HepG2 (cell line): ENCODE results near the gene ARMC5. TPM values are rescaled to one million over a fixed set of nuclear protein-coding genes. Genes with fewer than 3 reads are reported as not detected.
A peak's percentile ranks its signal among the peaks of the same experiment; 100 is the strongest.

Experiments used
- ATF7-NPFF ChIP-seq: sonication (generic); formaldehyde crosslinking; IDR thresholded peaks from 2 replicates; pipeline ENCODE4 v1.8.1; 2023; ENCODE audit warnings: mild to moderate bottlenecking, low read depth, missing genetic modification reagents, moderate library complexity
- ESRRA ChIP-seq: sonication (generic); formaldehyde crosslinking; IDR thresholded peaks from 2 replicates; pipeline ENCODE4 v1.5.1; 2020; ENCODE audit warnings: mild to moderate bottlenecking, low read depth, missing genetic modification reagents
- GMEB2 ChIP-seq: IDR thresholded peaks from 2 replicates; pipeline ENCODE4 v1.6.1; 2016; ENCODE audit warnings: missing biosample characterization, missing genetic modification reagents, low read depth
- GZF1 ChIP-seq: sonication (generic); formaldehyde crosslinking; IDR thresholded peaks from 2 replicates; pipeline ENCODE4 v1.5.1; 2020; ENCODE audit warnings: mild to moderate bottlenecking, missing genetic modification reagents
- HMG20B ChIP-seq: conservative IDR thresholded peaks from 2 replicates; pipeline ENCODE4 v1.6.1; 2016; ENCODE audit warnings: missing genetic modification reagents, missing compliant biosample characterization
- HNRNPUL1 ChIP-seq: fragments of 200-400 bp; formaldehyde crosslinking; IDR thresholded peaks from 2 replicates; pipeline ENCODE4 v1.6.1; 2017; ENCODE audit warnings: low read depth, mild to moderate bottlenecking, low read length, moderate library complexity
- KDM5A ChIP-seq: fragments of 200-600 bp; sonication (generic); IDR thresholded peaks from 2 replicates; pipeline ENCODE4 v1.7.0; 2018; ENCODE audit warnings: antibody characterized with exemption, mild to moderate bottlenecking, low read length, borderline replicate concordance
- NFKBIZ ChIP-seq: IDR thresholded peaks from 2 replicates; pipeline ENCODE4 v1.6.1; 2018; ENCODE audit warnings: missing genetic modification reagents, missing compliant biosample characterization
- NFRKB ChIP-seq: fragments of 450-650 bp; IDR thresholded peaks from 2 replicates; pipeline ENCODE4 v1.6.1; 2017
- NFYB ChIP-seq: sonication (generic); formaldehyde crosslinking; IDR thresholded peaks from 2 replicates; pipeline ENCODE4 v1.4.0; 2020; ENCODE audit warnings: missing genetic modification reagents
- NR2C2 ChIP-seq: sonication (generic); formaldehyde crosslinking; IDR thresholded peaks from 2 replicates; pipeline ENCODE4 v1.4.0; 2020; ENCODE audit warnings: missing genetic modification reagents, mild to moderate bottlenecking, moderate library complexity, borderline replicate concordance
- PHB2 ChIP-seq: fragments of 450-650 bp; IDR thresholded peaks from 2 replicates; pipeline ENCODE4 v1.6.1; 2018; ENCODE audit not compliant: partially characterized antibody
- PRDM10 ChIP-seq: sonication (generic); formaldehyde crosslinking; IDR thresholded peaks from 2 replicates; pipeline ENCODE4 v1.4.0; 2020; ENCODE audit warnings: low read depth, missing genetic modification reagents
- SNAI1 ChIP-seq: sonication (generic); formaldehyde crosslinking; IDR thresholded peaks from 2 replicates; pipeline ENCODE4 v1.5.0; 2020; ENCODE audit warnings: mild to moderate bottlenecking, missing genetic modification reagents, borderline replicate concordance
- SRSF9 ChIP-seq: fragments of 200-400 bp; formaldehyde crosslinking; IDR thresholded peaks from 2 replicates; pipeline ENCODE4 v1.6.1; 2018; ENCODE audit warnings: borderline replicate concordance, mild to moderate bottlenecking, low read depth, low read length; ENCODE audit not compliant: insufficient read depth, poor library complexity, severe bottlenecking
- SUZ12 ChIP-seq: fragments of 150-350 bp; IDR thresholded peaks from 2 replicates; pipeline ENCODE4 v1.6.1; 2014; ENCODE audit warnings: low read depth, low read length
- TBX2 ChIP-seq: sonication (generic); formaldehyde crosslinking; IDR thresholded peaks from 2 replicates; pipeline ENCODE4 v1.5.0; 2020; ENCODE audit warnings: missing genetic modification reagents, mild to moderate bottlenecking, borderline replicate concordance
- ZBTB42 ChIP-seq: sonication (generic); formaldehyde crosslinking; IDR thresholded peaks from 2 replicates; pipeline ENCODE4 v1.5.0; 2020; ENCODE audit warnings: mild to moderate bottlenecking, missing genetic modification reagents
- ZNF577 ChIP-seq: sonication (generic); formaldehyde crosslinking; IDR thresholded peaks from 2 replicates; pipeline ENCODE4 v1.4.0; 2020; ENCODE audit warnings: mild to moderate bottlenecking, low read depth, missing genetic modification reagents, borderline replicate concordance
- ZNF614 ChIP-seq: IDR thresholded peaks from 2 replicates; pipeline ENCODE4 v1.6.1; 2018; ENCODE audit warnings: missing biosample characterization, missing genetic modification reagents, inconsistent platforms, borderline replicate concordance
- ZSCAN12 ChIP-seq: sonication (generic); formaldehyde crosslinking; IDR thresholded peaks from 2 replicates; pipeline ENCODE4 v1.9.0; 2021; ENCODE audit warnings: mild to moderate bottlenecking, missing genetic modification reagents
- ZSCAN25 ChIP-seq: sonication (generic); formaldehyde crosslinking; IDR thresholded peaks from 2 replicates; pipeline ENCODE4 v1.8.0; 2022; ENCODE audit warnings: mild to moderate bottlenecking, missing genetic modification reagents
- polyA plus RNA-seq, 8 experiments: library from polyadenylated mRNA; depleted of rRNA in 3 of 8; stranded (reverse) in 7 of 8; unstranded in 1 of 8; fragments of >200 nt; fragmentation: Illumina TruSeq in 4 of 8; extraction: Trizol in 4 of 8; gene quantifications; 2 replicates each; pipeline versions ENCODE4 v1.2.1 to v1.2.3, GENCODE V29; 2011 to 2016; ENCODE audit warnings: low read depth in 4 of 8, missing spikeins in 1 of 8, mixed read lengths in 1 of 8; ENCODE audit not compliant: insufficient read depth in 1 of 8
- total RNA-seq, 5 experiments: library from RNA; depleted of rRNA; stranded (reverse); fragments of >200 nt; fragmentation: Illumina TruSeq; extraction: Trizol; gene quantifications; 2 replicates each; pipeline ENCODE4 v1.2.3, GENCODE V29; 2016; ENCODE audit warnings: low read depth in 1 of 5

ARMC5 gene
- total and polyA plus RNA-seq, 2 of the 13 experiments (the other 11 are each of a cell fraction or from before 2014, with no cell fraction given), result 10.8 to 22.3 TPM

- TF ChIP-seq TBX2 (peak; percentile 86), PRDM10 (CRISPR knock-in tag) (peak; percentile 84), NFRKB (0 out of 2 replicates have a peak, but pooled peaks have one; percentile 11), GZF1 (CRISPR knock-in tag) (peak; percentile 78), ESRRA (CRISPR knock-in tag) (peak; percentile 88; the same call in 1 of the 2 replicates), NFYB (peak; percentile 56), ZBTB42 (CRISPR knock-in tag) (peak; percentile 81; the same call in 1 of the 2 replicates), SRSF9 (no peak), SNAI1 (CRISPR knock-in tag) (0 out of 2 replicates have a peak, but pooled peaks have one; percentile 87), ZSCAN12 (CRISPR knock-in tag) (peak; percentile 85; the same call in 1 of the 2 replicates), PHB2 (no peak), ZNF577 (CRISPR knock-in tag) (no peak), NFKBIZ (CRISPR knock-in tag) (no peak), ATF7-NPFF (CRISPR knock-in tag) (peak; percentile 97), HNRNPUL1 (peak; percentile 86), ZSCAN25 (CRISPR knock-in tag) (no peak; the same call in none of the 2 replicates), NR2C2 (CRISPR knock-in tag) (peak; percentile 77), SUZ12 (no peak), ZNF614 (CRISPR knock-in tag) (peak; percentile 86; the same call in 1 of the 2 replicates), GMEB2 (CRISPR knock-in tag) (peak; percentile 88), HMG20B (0 out of 2 replicates have a peak, but pooled peaks have one; percentile 20), KDM5A (peak; percentile 55; the same call in 1 of the 2 replicates)
Observed at GRCh38 chr16:31507929-31508705, 48.8 kb downstream of the ARMC5 start, which contains the start of gene RUSF1 (continued).
